ENCODE measurements around the gene TMEM250.

The TMEM250 gene

GRCh38 chr9:136090768-136091581 lies 27.7 kb downstream of the TMEM250 start:
- H3K4me3 ChIP-seq (ENCODE audit: low read depth, low read length) = no peak overlapping the region
- TF ChIP-seq CTCF (IDR thresholded peaks at IDR 0.05; ENCODE audit: low read depth, low read length, missing control alignments) = no peak
- no peak for DNase-seq (ENCODE audit: low read depth)

DNA sequence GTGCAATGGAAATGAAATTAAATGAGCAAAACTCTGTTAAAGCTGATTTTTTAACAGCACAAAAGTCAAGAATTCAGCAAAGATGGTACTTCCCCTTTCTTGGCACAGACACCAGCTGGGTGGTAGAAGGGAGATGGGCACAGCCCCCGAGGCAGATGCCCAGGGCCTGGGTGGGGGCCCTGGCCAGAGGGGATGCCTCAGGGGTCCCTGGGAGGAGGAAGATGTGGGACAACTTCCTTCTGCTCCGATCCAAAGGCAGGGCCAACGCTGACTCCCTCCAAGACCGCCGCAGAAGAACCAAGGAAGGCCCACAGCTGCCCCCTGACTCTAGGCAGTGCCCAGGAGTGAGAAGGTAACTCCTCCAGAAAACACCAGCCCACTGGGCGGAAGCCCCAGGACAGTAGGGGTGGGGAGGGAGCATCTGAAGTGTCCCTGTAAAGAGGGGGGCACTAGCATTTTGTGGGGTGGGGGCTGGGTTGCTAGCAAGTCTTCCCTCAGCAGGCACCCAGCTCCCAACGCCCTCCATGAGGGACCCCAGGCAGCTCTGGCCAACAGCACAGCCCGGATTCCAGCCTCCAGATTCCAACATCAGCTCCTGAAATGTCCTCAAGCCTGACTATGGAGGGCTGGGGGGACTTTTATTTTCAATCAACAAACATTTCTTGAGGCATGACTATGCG lies 28.5 kb downstream of the TMEM250 start:
- no peak for TF ChIP-seq CTCF (IDR thresholded peaks at IDR 0.05; ENCODE audit: low read depth, low read length, missing control alignments)
- DNase-seq (ENCODE audit: low read depth) = no peak
- H3K4me3 ChIP-seq (ENCODE audit: low read depth, low read length) = no peak overlapping the region

DNA sequence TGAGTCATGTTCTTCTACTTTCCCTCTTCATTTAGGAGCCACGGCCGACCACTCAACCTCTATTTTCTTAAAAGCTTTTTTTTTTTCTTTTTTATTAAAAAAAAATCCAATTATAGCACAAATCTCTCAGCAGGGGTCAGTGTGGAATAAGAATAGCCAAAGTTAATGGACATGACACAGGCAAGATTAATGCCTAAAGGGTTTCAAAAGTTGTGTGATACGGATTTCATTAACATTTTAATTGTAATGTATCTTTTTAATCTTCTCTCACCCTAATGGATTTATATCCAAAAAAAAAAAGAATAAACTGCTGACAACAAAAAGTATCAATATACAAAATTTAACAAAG lies 29.0 kb downstream of the TMEM250 start:
- no peak for DNase-seq (ENCODE audit: low read depth)
- H3K4me3 ChIP-seq (ENCODE audit: low read depth, low read length) = no peak overlapping the region
- peak; percentile 18 for TF ChIP-seq CTCF (IDR thresholded peaks at IDR 0.05; ENCODE audit: low read depth, low read length, missing control alignments)

DNA sequence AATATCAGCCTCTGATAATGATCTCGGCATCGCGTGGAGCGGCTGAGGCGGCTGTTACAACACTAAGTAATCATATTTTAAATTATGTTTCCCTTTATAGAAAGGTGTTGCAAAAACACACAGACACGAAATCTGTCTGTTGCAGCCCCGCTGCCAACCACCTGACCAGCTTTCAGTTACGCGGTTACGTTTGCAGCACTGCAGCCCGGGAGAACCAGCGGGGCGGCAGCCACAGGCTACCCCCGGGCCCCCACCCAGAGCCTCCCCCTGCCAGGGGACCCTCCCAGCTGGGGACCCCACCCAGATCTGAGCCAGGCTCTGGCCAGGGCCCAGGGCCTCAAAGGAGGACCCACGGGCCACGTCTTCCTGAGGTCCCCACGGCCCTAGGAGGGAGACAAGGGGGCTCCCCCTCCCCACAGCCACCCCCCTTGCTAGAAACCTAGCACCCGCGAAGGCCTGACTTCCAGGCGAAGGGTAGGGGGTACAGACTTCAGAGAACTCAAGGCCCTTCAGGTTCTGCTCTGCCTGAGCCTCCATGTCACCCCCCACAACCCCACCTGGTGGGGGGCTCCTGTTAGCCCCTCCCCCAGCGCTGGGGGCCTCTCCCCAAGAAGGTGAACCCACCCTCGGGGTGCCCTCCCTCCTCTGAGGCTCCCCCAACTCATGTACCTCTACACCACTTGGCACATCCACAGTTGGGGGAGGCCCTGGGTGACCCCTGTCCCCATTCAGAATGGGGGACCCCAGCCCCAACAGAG lies 29.6 kb downstream of the TMEM250 start:
- H3K4me3 ChIP-seq (ENCODE audit: low read depth, low read length) = no peak overlapping the region
- DNase-seq (ENCODE audit: low read depth) = no peak
- no peak for TF ChIP-seq CTCF (IDR thresholded peaks at IDR 0.05; ENCODE audit: low read depth, low read length, missing control alignments)

DNA sequence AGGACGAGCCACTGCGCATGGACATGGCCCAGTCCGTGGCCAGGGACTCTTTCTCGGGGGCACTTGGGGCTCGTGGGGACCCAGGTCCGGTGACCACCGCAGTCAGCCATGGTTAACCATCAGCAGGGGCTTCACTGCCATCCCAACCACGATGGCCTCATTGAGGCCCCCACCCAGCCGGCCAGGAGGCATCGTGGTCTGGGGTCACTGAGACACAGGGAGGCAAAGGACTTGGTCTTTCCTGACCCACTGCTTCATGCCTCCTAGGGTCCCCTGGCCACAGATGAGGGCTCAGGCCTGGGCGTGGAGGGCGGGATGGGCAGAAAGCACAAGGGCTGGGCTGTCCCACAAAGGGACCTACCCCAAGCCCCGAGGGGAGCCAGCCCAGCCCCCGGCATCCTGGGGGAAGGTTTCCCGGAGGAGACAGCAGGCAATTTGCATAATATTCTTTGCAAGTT lies 30.2 kb downstream of the TMEM250 start:
- TF ChIP-seq CTCF (IDR thresholded peaks at IDR 0.05; ENCODE audit: low read depth, low read length, missing control alignments) = no peak
- no peak overlapping the region for H3K4me3 ChIP-seq (ENCODE audit: low read depth, low read length)
- DNase-seq (ENCODE audit: low read depth) = no peak

GRCh38 chr9:136087741-136088480 lies 30.8 kb downstream of the TMEM250 start:
- no peak for TF ChIP-seq CTCF (IDR thresholded peaks at IDR 0.05; ENCODE audit: low read depth, low read length, missing control alignments)
- DNase-seq (ENCODE audit: low read depth) = no peak
- H3K4me3 ChIP-seq (ENCODE audit: low read depth, low read length) = no peak overlapping the region
